ENCODE results near the gene NUAK1. TPM values are rescaled to one million over a fixed set of nuclear protein-coding genes. Genes with fewer than 3 reads are reported as not detected.

The NUAK1 gene
- total RNA-seq, 1 experiment from 2014 or later = 7.4 TPM

- intact Hi-C loops (cut with micrococcal nuclease) = no loop called here
- RAD21 ChIA-PET (ENCODE audit: low non-redundant PET in 1 of 2, low total read pairs in 2 of 2, uncharacterized antibody in 2 of 2, unreplicated experiment in 2 of 2) = no interaction called here
- no TSS peak for BruUV-seq (replicated peaks)
- H3K9me3 ChIP-seq (ENCODE audit: control insufficient read depth in 1 of 2, insufficient read depth in 1 of 2, low read depth in 1 of 2, low read length in 2 of 2) = no peaks in the 10 kb centered on the region
- H3K4me2 ChIP-seq (ENCODE audit: low read length) = no peak overlapping the region
- no peaks in the 10 kb centered on the region for H4K20me1 ChIP-seq (ENCODE audit: insufficient read depth)
- H3K27ac ChIP-seq (ENCODE audit: low read depth, low read length) = no peak overlapping the region
- H3K4me3 ChIP-seq (replicated peaks in 1 of 2; ENCODE audit: low read depth in 1 of 2, low read length in 2 of 2) = no peak overlapping the region
- no peak for TF ChIP-seq EZH2 (IDR thresholded peaks at IDR 0.05)
- no peak for TF ChIP-seq ZNF274 (IDR thresholded peaks at IDR 0.05; ENCODE audit: low read depth, low read length)
- no peak for TF ChIP-seq ELF1 (IDR thresholded peaks at IDR 0.05; ENCODE audit: borderline replicate concordance, low read depth)
- no peak for TF ChIP-seq YY1 (IDR thresholded peaks at IDR 0.05; ENCODE audit: extremely low read depth, insufficient replicate concordance, low read depth, low read length)
- no peak for TF ChIP-seq RAD21 (IDR thresholded peaks at IDR 0.05; ENCODE audit: low read depth)
- CTCF ChIA-PET = no interaction called here
- ATAC-seq (no peak), DNase-seq (ENCODE audit: low read depth, low spot score) (no peak)
- H3K79me2 ChIP-seq (ENCODE audit: insufficient read depth, low read length) = no peaks in the 10 kb centered on the region
- H3K36me3 ChIP-seq (ENCODE audit: control insufficient read depth in 1 of 2, insufficient read depth in 2 of 2, low read length in 2 of 2) = no peaks in the 10 kb centered on the region
- H3K4me1 ChIP-seq (ENCODE audit: control insufficient read depth in 1 of 2, insufficient read depth in 2 of 2, low read length in 2 of 2) = peaks cover 8 to 9% of the 10 kb centered on the region in 2 experiments; a peak in 3 of 4 replicates
- no peaks in the 10 kb centered on the region for H3K9me2 ChIP-seq (ENCODE audit: insufficient read depth)
- POLR2A ChIA-PET = no interaction called here
- H2AFZ ChIP-seq (ENCODE audit: low read depth, low read length, poor library complexity, severe bottlenecking) = no peak overlapping the region
- no peak overlapping the region for H3K9ac ChIP-seq (ENCODE audit: low read length)
- no peaks in the 10 kb centered on the region for H3K27me3 ChIP-seq (ENCODE audit: insufficient read depth, low read length)
Measured at GRCh38 chr12:106120519-106121105, 18.1 kb downstream of the NUAK1 start.

- no peak overlapping the region for H3K27ac ChIP-seq (ENCODE audit: low read depth, low read length)
- no peaks in the 10 kb centered on the region for H3K9me3 ChIP-seq (ENCODE audit: control insufficient read depth in 1 of 2, insufficient read depth in 1 of 2, low read depth in 1 of 2, low read length in 2 of 2)
- ChIA-PET POLR2A (no interaction called here), RAD21 (ENCODE audit: low non-redundant PET in 1 of 2, low total read pairs in 2 of 2, uncharacterized antibody in 2 of 2, unreplicated experiment in 2 of 2) (no interaction called here), CTCF (interaction anchor here (1.3 kb wide), 1 partner anchor 414 kb away, joined by 3 read pairs; no protein-coding TSS in a partner anchor)
- no peaks in the 10 kb centered on the region for H4K20me1 ChIP-seq (ENCODE audit: insufficient read depth)
- H3K36me3 ChIP-seq (ENCODE audit: control insufficient read depth in 1 of 2, insufficient read depth in 2 of 2, low read length in 2 of 2) = no peaks in the 10 kb centered on the region
- no peaks in the 10 kb centered on the region for H3K9me2 ChIP-seq (ENCODE audit: insufficient read depth)
- intact Hi-C loops (cut with micrococcal nuclease) = no loop called here
- DNase-seq (ENCODE audit: low read depth, low spot score) = no peak
- no peak overlapping the region for H3K4me3 ChIP-seq (replicated peaks in 1 of 2; ENCODE audit: low read depth in 1 of 2, low read length in 2 of 2)
- no peak overlapping the region for H2AFZ ChIP-seq (ENCODE audit: low read depth, low read length, poor library complexity, severe bottlenecking)
- no TSS peak for BruUV-seq (replicated peaks)
- H3K79me2 ChIP-seq (ENCODE audit: insufficient read depth, low read length) = no peaks in the 10 kb centered on the region
- H3K9ac ChIP-seq (ENCODE audit: low read length) = no peak overlapping the region
- ATAC-seq = no peak
- no peak overlapping the region for H3K4me2 ChIP-seq (ENCODE audit: low read length)
- TF ChIP-seq MAX (IDR thresholded peaks at IDR 0.05) = no peak
- no peak for TF ChIP-seq EZH2 (IDR thresholded peaks at IDR 0.05)
- TF ChIP-seq POLR2A (IDR thresholded peaks at IDR 0.05; ENCODE audit: borderline replicate concordance, extremely low read depth, insufficient read depth, insufficient read length) = no peak
- no peak for TF ChIP-seq YY1 (IDR thresholded peaks at IDR 0.05; ENCODE audit: extremely low read depth, insufficient replicate concordance, low read depth, low read length)
- no peak for TF ChIP-seq SRF (IDR thresholded peaks at IDR 0.05; ENCODE audit: low read depth)
- TF ChIP-seq ZNF274 (IDR thresholded peaks at IDR 0.05; ENCODE audit: low read depth, low read length) = no peak
- TF ChIP-seq CEBPB (IDR thresholded peaks at IDR 0.05; ENCODE audit: low read depth) = no peak
- no peak for TF ChIP-seq ATF3 (IDR thresholded peaks at IDR 0.05)
- H3K27me3 ChIP-seq (ENCODE audit: insufficient read depth, low read length) = no peaks in the 10 kb centered on the region
- peaks cover 5 to 6% of the 10 kb centered on the region in 2 experiments; a peak in 3 of 4 replicates for H3K4me1 ChIP-seq (ENCODE audit: control insufficient read depth in 1 of 2, insufficient read depth in 2 of 2, low read length in 2 of 2)
Measured at GRCh38 chr12:106119301-106119700, 19.5 kb downstream of the NUAK1 start.

Measured in HCT116 (cell line).